HG02943 (cell line): Measurements from ENCODE around the gene C4orf54.

ENCODE experiments used
- ATAC-seq: cut with Tn5 transposase; IDR thresholded peaks from one replicate; pipeline ENCODE4 v1.9.1; 2021; ENCODE audit warnings: mild to moderate bottlenecking, low read depth, moderate library complexity; ENCODE audit not compliant: unreplicated experiment

Gene C4orf54

GRCh38 chr4:99652596-99653436 lies 4.8 kb downstream of the C4orf54 start:
- ATAC-seq = no peak

- ATAC-seq = no peak
These were observed 5.7 kb downstream of the C4orf54 start for GRCh38 chr4:99651811-99652485.

GRCh38 chr4:99651016-99651769 lies 6.4 kb downstream of the C4orf54 start:
- ATAC-seq = no peak

GRCh38 chr4:99649778-99650177 lies 7.8 kb downstream of the C4orf54 start:
- no peak for ATAC-seq

- ATAC-seq = no peak
These were observed 8.4 kb downstream of the C4orf54 start for GRCh38 chr4:99649208-99649607.

- no peak for ATAC-seq
These were observed 9.3 kb downstream of the C4orf54 start for GRCh38 chr4:99648321-99648720.

GRCh38 chr4:99647071-99647470 lies 10.6 kb downstream of the C4orf54 start:
- no peak for ATAC-seq

GRCh38 chr4:99645638-99646037 lies 12.0 kb downstream of the C4orf54 start:
- no peak for ATAC-seq

GRCh38 chr4:99645036-99645435 lies 12.6 kb downstream of the C4orf54 start:
- ATAC-seq = no peak

GRCh38 chr4:99644453-99644852 lies 13.2 kb downstream of the C4orf54 start:
- ATAC-seq = no peak

- ATAC-seq = no peak
These were observed 14.7 kb downstream of the C4orf54 start for GRCh38 chr4:99642725-99643489.

- ATAC-seq = no peak
These were observed 17.0 kb downstream of the C4orf54 start for GRCh38 chr4:99640676-99641075.

GRCh38 chr4:99637174-99637573 lies 20.5 kb downstream of the C4orf54 start:
- no peak for ATAC-seq

GRCh38 chr4:99636422-99636821 lies 21.2 kb downstream of the C4orf54 start:
- no peak for ATAC-seq

GRCh38 chr4:99635601-99636000 lies 22.0 kb downstream of the C4orf54 start:
- ATAC-seq = no peak

- ATAC-seq = no peak
These were observed 22.8 kb downstream of the C4orf54 start for GRCh38 chr4:99634742-99635360.

- ATAC-seq = no peak
These were observed 23.9 kb downstream of the C4orf54 start for GRCh38 chr4:99633772-99634171.

GRCh38 chr4:99630857-99631360 lies 26.7 kb downstream of the C4orf54 start:
- no peak for ATAC-seq

GRCh38 chr4:99629962-99630554 lies 27.6 kb downstream of the C4orf54 start:
- ATAC-seq = no peak
